PC-9 (cell line): Measurements from ENCODE around the gene ANO7. TPM values are rescaled to one million over a fixed set of nuclear protein-coding genes. Genes with fewer than 3 reads are reported as not detected.

ENCODE experiments used
- BruUV-seq: library from RNA; stranded (reverse); fragments of 400-500 nt; replicated peaks from 2 replicates; lab custom pipeline; 2021; lab: Mats Ljungman, UMichigan
- CTCF ChIA-PET: fragments of 300-600 bp; sonication (Branson Sonifier 250); formaldehyde crosslinking; loops from one replicate; lab custom pipeline; 2022; ENCODE audit warnings: antibody characterized with exemption; lab: Charles Lee
- POLR2A ChIA-PET: fragments of 300-600 bp; sonication (Branson Sonifier 250); formaldehyde crosslinking; loops from one replicate; lab custom pipeline; 2022; ENCODE audit warnings: antibody characterized with exemption; ENCODE audit not compliant: unreplicated experiment; lab: Charles Lee
- DNase-seq, 2 experiments: peaks; one replicate each; pipeline versions ENCODE4 v3.0.0 to v3.0.0-alpha.2; 2015 to 2022; ENCODE audit warnings: mixed read lengths in 1 of 2
- H2AFZ ChIP-seq: fragments of 200-600 bp; sonication (generic); 2 replicates; pipeline ENCODE4 v1.8.1; 2017; ENCODE audit warnings: antibody characterized with exemption
- H3F3A ChIP-seq: fragments of 200-600 bp; sonication (generic); 2 replicates; pipeline ENCODE4 v1.8.1; 2017; ENCODE audit warnings: antibody characterized with exemption, mild to moderate bottlenecking, low read depth; ENCODE audit not compliant: insufficient read depth
- H3K27ac ChIP-seq: fragments of 200-600 bp; sonication (generic); 2 replicates; pipeline ENCODE4 v1.6.1; 2016; ENCODE audit warnings: mixed run types
- H3K27me3 ChIP-seq: fragments of 200-600 bp; sonication (generic); 2 replicates; pipeline ENCODE4 v1.6.1; 2016; ENCODE audit warnings: low read depth, mixed run types; ENCODE audit not compliant: insufficient read depth
- H3K36me3 ChIP-seq: fragments of 200-600 bp; sonication (generic); 2 replicates; pipeline ENCODE4 v1.6.1; 2016; ENCODE audit warnings: low read depth, mixed run types
- H3K4me1 ChIP-seq: fragments of 200-600 bp; sonication (generic); replicated peaks from 2 replicates; pipeline ENCODE4 v1.6.1; 2016; ENCODE audit warnings: mixed run types; ENCODE audit not compliant: insufficient read depth
- H3K4me2 ChIP-seq: fragments of 200-600 bp; sonication (generic); 2 replicates; pipeline ENCODE4 v1.6.1; 2017; ENCODE audit warnings: mixed run types
- H3K4me3 ChIP-seq: fragments of 200-600 bp; sonication (generic); 2 replicates; pipeline ENCODE4 v1.6.1; 2016; ENCODE audit warnings: mixed run types
- H3K79me2 ChIP-seq: fragments of 200-600 bp; sonication (generic); 2 replicates; pipeline ENCODE4 v1.6.1; 2017; ENCODE audit warnings: low read depth, mixed run types
- H3K9me2 ChIP-seq: fragments of 200-600 bp; sonication (generic); 2 replicates; pipeline ENCODE4 v1.8.1; 2017; ENCODE audit warnings: mild to moderate bottlenecking; ENCODE audit not compliant: insufficient read depth
- H3K9me3 ChIP-seq: fragments of 200-600 bp; sonication (generic); 2 replicates; pipeline ENCODE4 v1.8.1; 2016; ENCODE audit warnings: low read depth; ENCODE audit not compliant: insufficient read depth
- H4K20me1 ChIP-seq: fragments of 200-600 bp; sonication (generic); 2 replicates; pipeline ENCODE4 v1.8.1; 2017; ENCODE audit not compliant: insufficient read depth
- EZH2 ChIP-seq: fragments of 200-600 bp; sonication (generic); IDR thresholded peaks from 2 replicates; pipeline ENCODE4 v1.8.0; 2017; ENCODE audit warnings: antibody characterized with exemption, low read depth
- intact Hi-C: fragments of 100-400 bp; cut with micrococcal nuclease; formaldehyde crosslinking; loops from one replicate; pipeline ENCODE4 v1.10.0; 2022; ENCODE audit not compliant: unreplicated experiment
- total RNA-seq: library from RNA; stranded (reverse); gene quantifications from 2 replicates; pipeline ENCODE4 v1.2.3, GENCODE V29; 2021
- TF ChIP-seq, protein P1 (sequence below): fragments of 200-600 bp; sonication (generic); conservative IDR thresholded peaks from 2 replicates; pipeline ENCODE4 v1.6.1; 2017; ENCODE audit warnings: mixed run types, antibody characterized with exemption, mild to moderate bottlenecking, moderate library complexity

Gene ANO7
- total RNA-seq, 1 experiment from 2014 or later = 6.5 TPM

- Histone ChIP-seq H3K9me2 (no peaks in the 10 kb centered on the region), H3K4me2 (no peak overlapping the region), H3K4me3 (no peak overlapping the region), H4K20me1 (peaks cover 5% of the 10 kb centered on the region), H3K4me1 (no peaks in the 10 kb centered on the region), H3K79me2 (no peaks in the 10 kb centered on the region), H3F3A (no peaks in the 10 kb centered on the region), H3K27ac (no peak overlapping the region), H3K9me3 (no peaks in the 10 kb centered on the region), H3K36me3 (peaks cover 24% of the 10 kb centered on the region; the same call in 1 of the 2 replicates), H3K27me3 (no peaks in the 10 kb centered on the region), H2AFZ (no peak overlapping the region)
- peak in 1 of 2 experiments; percentile 21 for DNase-seq
- ChIA-PET POLR2A (no interaction called here), CTCF (no interaction called here)
- TF ChIP-seq, protein P1, sequence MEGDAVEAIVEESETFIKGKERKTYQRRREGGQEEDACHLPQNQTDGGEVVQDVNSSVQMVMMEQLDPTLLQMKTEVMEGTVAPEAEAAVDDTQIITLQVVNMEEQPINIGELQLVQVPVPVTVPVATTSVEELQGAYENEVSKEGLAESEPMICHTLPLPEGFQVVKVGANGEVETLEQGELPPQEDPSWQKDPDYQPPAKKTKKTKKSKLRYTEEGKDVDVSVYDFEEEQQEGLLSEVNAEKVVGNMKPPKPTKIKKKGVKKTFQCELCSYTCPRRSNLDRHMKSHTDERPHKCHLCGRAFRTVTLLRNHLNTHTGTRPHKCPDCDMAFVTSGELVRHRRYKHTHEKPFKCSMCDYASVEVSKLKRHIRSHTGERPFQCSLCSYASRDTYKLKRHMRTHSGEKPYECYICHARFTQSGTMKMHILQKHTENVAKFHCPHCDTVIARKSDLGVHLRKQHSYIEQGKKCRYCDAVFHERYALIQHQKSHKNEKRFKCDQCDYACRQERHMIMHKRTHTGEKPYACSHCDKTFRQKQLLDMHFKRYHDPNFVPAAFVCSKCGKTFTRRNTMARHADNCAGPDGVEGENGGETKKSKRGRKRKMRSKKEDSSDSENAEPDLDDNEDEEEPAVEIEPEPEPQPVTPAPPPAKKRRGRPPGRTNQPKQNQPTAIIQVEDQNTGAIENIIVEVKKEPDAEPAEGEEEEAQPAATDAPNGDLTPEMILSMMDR = no peak
- TF ChIP-seq EZH2 = no peak
- intact Hi-C loops = no loop called here
- BruUV-seq = no TSS peak
Observed at GRCh38 chr2:241158546-241158900, 30.0 kb upstream of the ANO7 start.

DNA sequence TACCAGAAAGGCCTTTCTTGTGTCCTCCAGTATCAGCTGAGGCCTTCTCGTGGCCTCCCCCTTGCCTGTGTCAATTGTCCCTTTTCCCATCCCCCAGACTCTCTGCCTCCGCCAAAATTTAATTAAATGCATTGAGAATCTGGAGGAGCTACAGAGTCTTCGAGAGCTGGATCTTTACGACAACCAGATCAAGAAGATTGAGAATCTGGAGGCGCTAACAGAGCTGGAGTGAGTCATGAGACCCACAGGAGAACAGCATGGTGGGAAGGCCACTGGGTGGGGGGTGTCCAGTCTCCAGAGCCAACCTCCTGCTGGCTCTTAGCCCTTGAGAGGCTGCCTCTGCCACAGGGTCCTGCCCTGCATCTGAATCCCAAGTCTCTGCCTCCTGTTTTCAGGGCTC is 29.4 kb upstream of the ANO7 start:
- no peak overlapping the region for H3K27ac ChIP-seq
- peak in 1 of 2 experiments; percentile 28 for DNase-seq
- no peak overlapping the region for H2AFZ ChIP-seq
- no peaks in the 10 kb centered on the region for H3F3A ChIP-seq
- CTCF ChIA-PET = no interaction called here
- no peaks in the 10 kb centered on the region for H3K9me2 ChIP-seq
- no peaks in the 10 kb centered on the region for H3K27me3 ChIP-seq
- H3K4me1 ChIP-seq = no peaks in the 10 kb centered on the region
- peaks cover 24% of the 10 kb centered on the region; the same call in 1 of the 2 replicates for H3K36me3 ChIP-seq
- POLR2A ChIA-PET = no interaction called here
- intact Hi-C loops = no loop called here
- peaks cover 5% of the 10 kb centered on the region for H4K20me1 ChIP-seq
- no TSS peak for BruUV-seq
- H3K4me3 ChIP-seq = no peak overlapping the region
- H3K9me3 ChIP-seq = no peaks in the 10 kb centered on the region
- no peaks in the 10 kb centered on the region for H3K79me2 ChIP-seq
- H3K4me2 ChIP-seq = no peak overlapping the region
- TF ChIP-seq, protein P1 = no peak

DNA sequence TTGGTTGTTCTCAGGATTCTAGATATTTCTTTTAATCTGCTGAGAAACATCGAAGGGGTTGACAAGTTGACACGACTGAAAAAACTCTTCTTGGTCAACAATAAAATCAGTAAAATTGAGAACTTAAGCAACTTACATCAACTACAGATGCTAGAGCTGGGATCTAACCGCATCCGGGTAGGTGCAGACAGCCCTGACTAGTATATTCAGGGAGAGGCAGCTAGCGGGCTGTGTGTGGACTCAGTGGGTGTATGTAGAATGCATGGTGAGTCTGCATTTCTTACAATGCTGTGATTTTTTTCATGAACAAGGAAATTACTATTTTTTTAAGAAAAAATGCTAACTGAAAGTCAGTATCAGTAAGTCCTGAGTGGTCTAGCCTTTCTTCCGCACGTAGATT is 28.2 kb upstream of the ANO7 start:
- H3K4me3 ChIP-seq = no peak overlapping the region
- POLR2A ChIA-PET = no interaction called here

More for the DNA sequence above, 28.2 kb upstream of the ANO7 start:
- Histone ChIP-seq H3K27me3 (no peaks in the 10 kb centered on the region), H3K27ac (no peak overlapping the region), H3K79me2 (no peaks in the 10 kb centered on the region), H2AFZ (no peak overlapping the region), H3K9me2 (no peaks in the 10 kb centered on the region), H3K9me3 (no peaks in the 10 kb centered on the region), H3F3A (no peaks in the 10 kb centered on the region), H3K4me2 (no peak overlapping the region), H3K4me1 (no peaks in the 10 kb centered on the region), H3K36me3 (peaks cover 24% of the 10 kb centered on the region; the same call in 1 of the 2 replicates), H4K20me1 (peaks cover 5% of the 10 kb centered on the region; the same call in 1 of the 2 replicates)
- DNase-seq = no peak
- TF ChIP-seq, protein P1 = no peak
- no peak for TF ChIP-seq EZH2
- intact Hi-C loops = no loop called here
- CTCF ChIA-PET = no interaction called here
- no TSS peak for BruUV-seq
